Heart left ventricle (tissue), 16 donors: ENCODE data around the gene SPOCK1. TPM values are rescaled to one million over a fixed set of nuclear protein-coding genes. Genes with fewer than 3 reads are reported as not detected.

Experiments
- ATAC-seq, 4 donors: fragments of 200-7000 bp; cut with Tn5 transposase; one replicate each; pipeline ENCODE4 v1.9.1; 2020 to 2022; ENCODE audit warnings: moderate library complexity in 4 of 4, mild to moderate bottlenecking in 3 of 4, moderate number of reproducible peaks in 1 of 4
- DNase-seq, 5 donors: peaks; one replicate each; pipeline ENCODE4 v3.0.0-alpha.2; 2020
- H3K27ac ChIP-seq, 12 donors: fragments of 200-600 bp; sonication (generic) in 4 of 12; one replicate each; pipeline versions ENCODE4 v1.5.0 to v1.8.0; 2016 to 2022; ENCODE audit warnings: mild to moderate bottlenecking in 2 of 12
- H3K27me3 ChIP-seq, 9 donors: fragments of 200-600 bp; sonication (generic) in 2 of 9; one replicate each; pipeline versions ENCODE4 v1.5.1 to v1.8.0; 2016 to 2022; ENCODE audit warnings: mild to moderate bottlenecking in 3 of 9
- H3K36me3 ChIP-seq, 9 donors: fragments of 200-600 bp; sonication (generic) in 2 of 9; one replicate each; pipeline versions ENCODE4 v1.5.0 to v1.8.0; 2018 to 2022; ENCODE audit warnings: mild to moderate bottlenecking in 2 of 9
- H3K4me1 ChIP-seq, 12 donors: fragments of 200-600 bp; sonication (generic) in 4 of 12; one replicate each; pipeline versions ENCODE4 v1.5.0 to v1.8.0; 2016 to 2022; ENCODE audit warnings: mild to moderate bottlenecking in 3 of 12
- H3K4me3 ChIP-seq, 12 donors: fragments of 200-600 bp; sonication (generic) in 4 of 12; one replicate each; pipeline versions ENCODE4 v1.5.0 to v1.8.0; 2017 to 2022; ENCODE audit warnings: mild to moderate bottlenecking in 9 of 12, moderate library complexity in 4 of 12
- H3K9me3 ChIP-seq, 12 donors: fragments of 200-600 bp; sonication (generic) in 4 of 12; one replicate each; pipeline versions ENCODE4 v1.5.0 to v1.8.0; 2016 to 2022; ENCODE audit warnings: mild to moderate bottlenecking in 1 of 12
- CTCF ChIP-seq, 12 donors: fragments of 200-600 bp; sonication (generic) in 4 of 12; IDR thresholded peaks; one replicate each; pipeline versions ENCODE4 v1.5.0 to v1.8.0; 2018 to 2022; ENCODE audit warnings: antibody characterized with exemption in 12 of 12, mild to moderate bottlenecking in 5 of 12
- POLR2A ChIP-seq, 2 donors: fragments of 450-650 bp; IDR thresholded peaks; one replicate each; pipeline ENCODE4 v1.6.1; 2017; ENCODE audit warnings: antibody characterized with exemption in 2 of 2, mild to moderate bottlenecking in 2 of 2, moderate library complexity in 2 of 2
- WGBS, 4 donors: extraction: QIAGEN DNeasy Blood & Tissue Kit in 2 of 4; methylation state at CpG; one replicate each; pipeline versions ENCODE4 v1.1.5 to v1.1.7; 2013 to 2018; 5-methylcytosine and 5-hydroxymethylcytosine counted together
- intact Hi-C, 10 donors: fragments of 100-400 bp; cut with DNase I; formaldehyde crosslinking; loops; one replicate each; pipeline versions ENCODE4 v1.11.1 to v1.14.2; 2022
- polyA plus RNA-seq, 2 donors: library from polyadenylated mRNA; stranded (reverse); fragments of 200-250 nt; gene quantifications; one replicate each; pipeline ENCODE4 v1.2.3, GENCODE V29; 2013
- total RNA-seq, 9 donors: library from RNA; depleted of rRNA in 2 of 9; stranded (reverse); fragments of >200 nt in 2 of 9; fragmentation: NEBNext Ultra II Directional in 3 of 9; extraction: Animal tissue kit (Norgen Biotek cat#: 25700) in 3 of 9; gene quantifications; one replicate each; pipeline versions ENCODE4 v1.1.0 to v1.2.4, GENCODE V29; 2016 to 2023
- donor health status: ischemic (EF 13 %, LVEDD 7.1; RV severe dilation, severe dysfunction).
- donor health status: healthy with polysubstance abuse.
- donor health status: DM: no; HTN: yes; CAD: no.
- donor health status: DM: no; HTN: no; CAD: no.
- donor health status: ischemic (EF 25% LVEDD 6.9; RV normal size, moderate dysfunction).
- donor health status: ischemic (EF 25% LVEDD 5.7; RV mildly dilated, moderate dysfunction).
- donor health status: healthy.
- donor health status: DM: yes; HTN: yes; CAD: no.
- donor health status: ischemic (EF 35%, LVEDD 5.7; RV mildly dilated, moderate dysfunction).
- donor health status: nonischemic (EF 11% LVEDD 7.7; RV severe dilation, severe dysfunction).
- donor health status: DM: yes; HTN: yes; CAD: no.
- donor health status: PGD.
- donor health status: ischemic (EF 29% LVEDD 5.4; RV normal size, mild dysfunction).
- donor health status: nonischemic (EF 23%, LVEDD 6.1; RV moderate dilation, normal function).

Gene SPOCK1
- total and polyA plus RNA-seq, 11 donors, result 7.8 to 51.2 (median 19.9) TPM

GRCh38 chr5:137346281-137346680, 152.8 kb downstream of the SPOCK1 start:
- Histone ChIP-seq H3K27me3 (no peaks in the 10 kb centered on the region), H3K36me3 (no peaks in the 10 kb centered on the region), H3K27ac (no peak overlapping the region), H3K4me3 (no peak overlapping the region), H3K9me3 (no peaks in the 10 kb centered on the region), H3K4me1 (peaks cover 0 to 22% (median 6%) of the 10 kb centered on the region in 12 donors)
- no peak for ATAC-seq
- intact Hi-C loops, result loop anchor here in 1 of 10 donors (5.0 kb wide), 1 partner anchor 151 kb away; the partner anchor contains the start of gene SPOCK1
- TF ChIP-seq POLR2A (IDR thresholded peaks at IDR 0.05) (no peak), CTCF (IDR thresholded peaks at IDR 0.05) (no peak)
- no peak for DNase-seq
- 71 to 74% (median 72%) methylated on average over 3 of the region's 3 CpGs for WGBS, 4 donors

- H3K27ac ChIP-seq, result no peak overlapping the region
- H3K27me3 ChIP-seq, result no peaks in the 10 kb centered on the region
- intact Hi-C loops, result loop anchor here in 2 of 10 donors (2.0 to 5.0 kb wide), 2 partner anchors 152 to 153 kb away; partner anchors contain the start of gene SPOCK1 (in 2 of the 2)
- no peaks in the 10 kb centered on the region for H3K36me3 ChIP-seq
- DNase-seq (no peak), ATAC-seq (peak in 1 of 4 donors; percentile 48)
- peaks cover 0 to 22% (median 6%) of the 10 kb centered on the region in 12 donors for H3K4me1 ChIP-seq
- H3K4me3 ChIP-seq, result no peak overlapping the region
- no peak for TF ChIP-seq CTCF (IDR thresholded peaks at IDR 0.05)
- H3K9me3 ChIP-seq, result no peaks in the 10 kb centered on the region
These were observed 153.7 kb downstream of the SPOCK1 start for GRCh38 chr5:137345396-137345795.

GRCh38 chr5:137344723-137345322, 154.3 kb downstream of the SPOCK1 start:
- DNase-seq, result no peak
- H3K4me1 ChIP-seq, result peaks cover 0 to 22% (median 6%) of the 10 kb centered on the region in 12 donors
- TF ChIP-seq CTCF (IDR thresholded peaks at IDR 0.05), result peak; percentile 39 to 71 (median 61)
- no peak for TF ChIP-seq POLR2A (IDR thresholded peaks at IDR 0.05)
- intact Hi-C loops, result loop anchor here in 3 of 10 donors (2.0 to 5.0 kb wide), 2 partner anchors 152 to 154 kb away; partner anchors contain the start of gene SPOCK1 (in 3 of the 3)
- no peak overlapping the region for H3K27ac ChIP-seq
- H3K27me3 ChIP-seq, result no peaks in the 10 kb centered on the region
- H3K36me3 ChIP-seq, result no peaks in the 10 kb centered on the region
- ATAC-seq, result peak in 1 of 4 donors; percentile 22
- no peak overlapping the region for H3K4me3 ChIP-seq
- WGBS, 4 donors, result 39 to 41% (median 40%) methylated on average over 6 of the region's 6 CpGs
- H3K9me3 ChIP-seq, result no peaks in the 10 kb centered on the region

GRCh38 chr5:137344021-137344420, 155.1 kb downstream of the SPOCK1 start:
- Histone ChIP-seq H3K36me3 (no peaks in the 10 kb centered on the region), H3K4me1 (peaks cover 0 to 22% (median 6%) of the 10 kb centered on the region in 12 donors), H3K4me3 (no peak overlapping the region), H3K9me3 (no peaks in the 10 kb centered on the region), H3K27me3 (no peaks in the 10 kb centered on the region), H3K27ac (no peak overlapping the region)
- ATAC-seq (peak in 1 of 4 donors; percentile 39), DNase-seq (no peak)
- TF ChIP-seq CTCF (IDR thresholded peaks at IDR 0.05) (no peak), POLR2A (IDR thresholded peaks at IDR 0.05) (no peak)
- WGBS, 4 donors, result 66 to 80% (median 69%) methylated on average over 4 of the region's 4 CpGs
- intact Hi-C loops, result loop anchor here in 2 of 10 donors (2.0 to 5.0 kb wide), 2 partner anchors 153 to 155 kb away; partner anchors contain the start of gene SPOCK1 (in 2 of the 2)
